ENCODE data around the gene S100A3.

- no peak for TF ChIP-seq YY1 (IDR thresholded peaks at IDR 0.05; ENCODE audit: insufficient read depth, insufficient read length)
- TF ChIP-seq ZNF274 (IDR thresholded peaks at IDR 0.05; ENCODE audit: low read depth, low read length): no peak
- TF ChIP-seq SUZ12 (IDR thresholded peaks at IDR 0.05; ENCODE audit: extremely low read depth, insufficient read depth, insufficient read length): no peak
Measured at GRCh38 chr1:153587314-153587713, 38.3 kb upstream of the S100A3 start.

Data from NT2/D1 (cell line).